OCI-LY3 (cell line): ENCODE data around the gene GPAT3.
"Not testable (repeated sequence)": the region's sequence is repeated elsewhere in the genome, so short reads cannot be mapped to it uniquely, and the experiment has no call there.

ENCODE experiments used
- H2AFZ ChIP-seq: fragments of 200-600, 300-600 bp; shearing (Covaris generic); 2 replicates; pipeline ENCODE4 v1.6.0; 2014; ENCODE audit warnings: antibody characterized with exemption, low read depth, low read length
- H3K27ac ChIP-seq: fragments of 200-600, 300-600 bp; sonication (generic); 2 replicates; pipeline ENCODE4 v1.5.1; 2014; ENCODE audit warnings: mild to moderate bottlenecking, low read length, moderate library complexity, mixed read lengths
- H3K27me3 ChIP-seq: fragments of 200-600, 300-600 bp; sonication (generic); 2 replicates; pipeline ENCODE4 v1.6.1; 2014; ENCODE audit warnings: low read depth, low read length, mixed read lengths
- H3K36me3 ChIP-seq: fragments of 200-600, 300-600 bp; sonication (generic); replicated peaks from 2 replicates; pipeline ENCODE3; 2014; ENCODE audit warnings: low read depth, low read length, mixed read lengths
- H3K4me1 ChIP-seq: fragments of 300-600, 200-600 bp; sonication (generic); 2 replicates; pipeline ENCODE4 v1.6.1; 2014; ENCODE audit warnings: low read length, mixed read lengths
- H3K4me2 ChIP-seq: fragments of 200-600, 300-600 bp; sonication (generic); 2 replicates; pipeline ENCODE4 v1.6.1; 2014; ENCODE audit warnings: low read length, mixed read lengths
- H3K4me3 ChIP-seq: fragments of 300-600, 200-600 bp; sonication (generic); 2 replicates; pipeline ENCODE4 v1.5.1; 2014; ENCODE audit warnings: antibody characterized with exemption, mild to moderate bottlenecking, low read length, moderate library complexity
- H3K79me2 ChIP-seq: fragments of 300-600, 200-600 bp; shearing (Covaris generic); 2 replicates; pipeline ENCODE4 v1.6.1; 2014; ENCODE audit warnings: mild to moderate bottlenecking, low read length, mixed read lengths
- H3K9ac ChIP-seq: fragments of 300-600, 200-600 bp; shearing (Covaris generic); 2 replicates; pipeline ENCODE4 v1.6.0; 2014; ENCODE audit warnings: mild to moderate bottlenecking, low read length, moderate library complexity
- H3K9me3 ChIP-seq: fragments of 200-600, 300-600 bp; shearing (Covaris generic); 2 replicates; pipeline ENCODE4 v1.6.1; 2014; ENCODE audit warnings: low read length, mixed read lengths; ENCODE audit not compliant: insufficient read depth
- H4K20me1 ChIP-seq: fragments of 200-600, 300-600 bp; sonication (generic); 2 replicates; pipeline ENCODE4 v1.6.1; 2016; ENCODE audit warnings: low read length, mixed read lengths; ENCODE audit not compliant: insufficient read depth
- EZH2phosphoT487 ChIP-seq: fragments of 200-600 bp; shearing (Covaris generic); IDR thresholded peaks from 2 replicates; pipeline ENCODE4 v1.6.1; 2018; ENCODE audit warnings: antibody characterized with exemption, mixed run types, low read depth
- TF ChIP-seq, protein P1 (sequence below): fragments of 200-600, 300-600 bp; sonication (generic); IDR thresholded peaks from 2 replicates; pipeline ENCODE4 v1.5.1; 2014; ENCODE audit warnings: antibody characterized with exemption, low read length, low read depth

The GPAT3 gene

DNA sequence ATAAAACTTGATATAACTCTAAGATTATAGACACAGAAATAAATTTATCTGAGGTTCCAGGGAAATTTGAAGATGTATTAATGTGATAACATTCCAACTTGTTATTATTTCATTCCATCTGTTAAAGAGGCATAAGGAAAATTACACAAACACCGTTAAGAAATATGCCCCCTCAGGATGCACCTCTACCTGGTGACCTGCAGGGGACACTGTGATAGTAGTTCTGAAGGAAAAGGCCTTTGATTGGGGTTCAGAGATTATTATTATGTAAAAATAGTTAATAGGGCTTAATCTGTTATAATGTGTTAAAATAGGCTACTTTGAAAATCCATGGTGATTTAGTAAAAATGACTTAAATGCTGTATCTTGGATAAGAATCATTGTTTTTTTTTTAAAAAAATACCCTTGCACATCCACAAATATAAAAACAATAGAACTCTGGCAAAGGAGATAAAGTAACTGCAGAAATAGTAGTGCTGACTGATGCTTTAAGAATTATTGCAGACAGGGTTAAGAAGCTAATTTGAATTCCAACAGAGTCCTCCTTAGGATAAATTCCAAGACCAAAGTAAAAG lies 44.9 kb upstream of the GPAT3 start:
- H3K9me3 ChIP-seq, result no peaks in the 10 kb centered on the region
- no peaks in the 10 kb centered on the region for H4K20me1 ChIP-seq
- H3K4me1 ChIP-seq, result no peaks in the 10 kb centered on the region
- H3K9ac ChIP-seq, result no peak overlapping the region
- H3K4me3 ChIP-seq, result no peak overlapping the region
- H3K27me3 ChIP-seq, result no peaks in the 10 kb centered on the region
- H3K4me2 ChIP-seq, result no peak overlapping the region
- no peaks in the 10 kb centered on the region for H3K79me2 ChIP-seq
- no peak for TF ChIP-seq EZH2phosphoT487
- TF ChIP-seq, protein P1, sequence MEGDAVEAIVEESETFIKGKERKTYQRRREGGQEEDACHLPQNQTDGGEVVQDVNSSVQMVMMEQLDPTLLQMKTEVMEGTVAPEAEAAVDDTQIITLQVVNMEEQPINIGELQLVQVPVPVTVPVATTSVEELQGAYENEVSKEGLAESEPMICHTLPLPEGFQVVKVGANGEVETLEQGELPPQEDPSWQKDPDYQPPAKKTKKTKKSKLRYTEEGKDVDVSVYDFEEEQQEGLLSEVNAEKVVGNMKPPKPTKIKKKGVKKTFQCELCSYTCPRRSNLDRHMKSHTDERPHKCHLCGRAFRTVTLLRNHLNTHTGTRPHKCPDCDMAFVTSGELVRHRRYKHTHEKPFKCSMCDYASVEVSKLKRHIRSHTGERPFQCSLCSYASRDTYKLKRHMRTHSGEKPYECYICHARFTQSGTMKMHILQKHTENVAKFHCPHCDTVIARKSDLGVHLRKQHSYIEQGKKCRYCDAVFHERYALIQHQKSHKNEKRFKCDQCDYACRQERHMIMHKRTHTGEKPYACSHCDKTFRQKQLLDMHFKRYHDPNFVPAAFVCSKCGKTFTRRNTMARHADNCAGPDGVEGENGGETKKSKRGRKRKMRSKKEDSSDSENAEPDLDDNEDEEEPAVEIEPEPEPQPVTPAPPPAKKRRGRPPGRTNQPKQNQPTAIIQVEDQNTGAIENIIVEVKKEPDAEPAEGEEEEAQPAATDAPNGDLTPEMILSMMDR, result peak; percentile 90
- no peak overlapping the region for H2AFZ ChIP-seq
- no peaks in the 10 kb centered on the region for H3K36me3 ChIP-seq
- H3K27ac ChIP-seq, result no peak overlapping the region

DNA sequence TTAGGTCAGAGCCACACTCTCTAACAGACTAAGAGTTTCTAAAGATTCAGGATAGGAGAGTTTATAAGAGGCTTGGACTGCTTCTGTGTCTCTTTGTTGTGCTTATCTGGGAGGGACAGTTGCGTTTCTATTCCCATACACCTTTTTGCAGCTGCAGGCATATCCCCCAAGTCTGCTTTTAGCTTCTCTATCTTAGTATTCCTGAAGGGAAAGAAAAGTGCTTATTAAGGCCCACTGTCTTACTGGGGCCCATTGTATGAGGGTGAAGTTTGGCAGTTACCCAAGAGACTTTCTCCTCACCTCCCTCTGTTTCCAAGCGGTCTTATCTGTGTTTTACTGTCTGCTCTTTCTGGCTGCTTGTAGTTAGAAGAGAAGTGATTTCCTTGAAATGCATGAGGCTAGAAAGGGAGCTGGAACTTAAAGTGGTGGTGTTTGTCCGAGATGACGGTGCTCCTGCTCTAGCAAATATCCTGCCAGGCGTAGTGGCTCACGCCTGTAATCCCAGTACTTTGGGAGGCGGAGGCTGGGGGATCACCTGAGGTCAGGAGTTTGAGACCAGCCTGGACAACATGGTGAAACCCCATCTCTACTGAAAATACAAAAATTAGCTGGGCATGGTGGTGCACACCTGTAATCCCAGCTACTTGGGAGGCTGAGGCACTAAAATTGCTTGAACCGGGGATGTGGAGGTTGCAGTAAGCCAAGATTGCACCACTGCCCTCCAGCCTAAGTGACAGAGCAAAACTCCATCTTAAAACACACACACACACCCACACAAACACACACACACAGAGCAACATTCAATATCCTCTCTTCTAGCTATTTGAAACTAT lies 39.6 kb upstream of the GPAT3 start:
- not testable (repeated sequence) for H3K4me2 ChIP-seq, H3K27ac ChIP-seq, H3K4me3 ChIP-seq, H3K9ac ChIP-seq, H3K4me1 ChIP-seq, H3K9me3 ChIP-seq, H3K27me3 ChIP-seq, H3K79me2 ChIP-seq, H3K36me3 ChIP-seq, H2AFZ ChIP-seq, H4K20me1 ChIP-seq

DNA sequence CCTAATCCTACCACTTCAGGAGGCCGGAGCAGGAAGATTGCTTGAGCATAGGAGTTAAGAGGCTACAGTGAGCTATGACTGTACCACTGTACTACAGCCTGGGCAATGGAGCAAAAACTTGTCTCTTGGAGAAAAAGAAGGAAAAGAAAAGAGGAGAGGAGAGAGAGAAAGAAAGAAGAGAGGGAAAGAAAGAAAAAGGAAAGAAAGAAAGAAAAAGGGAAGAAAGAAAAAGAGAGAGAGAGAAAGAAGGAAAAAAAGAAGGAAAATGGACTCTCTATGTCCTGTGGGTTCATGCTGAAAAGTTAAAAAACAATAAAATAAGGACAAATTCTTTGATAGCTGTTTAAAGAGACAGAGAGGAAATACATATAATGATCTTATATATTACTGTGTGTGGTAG lies 37.7 kb upstream of the GPAT3 start:
- H3K79me2 ChIP-seq, result no peaks in the 10 kb centered on the region
- H3K27ac ChIP-seq, result no peak overlapping the region
- TF ChIP-seq, protein P1, result no peak
- no peak for TF ChIP-seq EZH2phosphoT487
- H3K4me1 ChIP-seq, result no peaks in the 10 kb centered on the region
- H3K27me3 ChIP-seq, result no peaks in the 10 kb centered on the region
- H3K36me3 ChIP-seq, result no peaks in the 10 kb centered on the region
- H3K9ac ChIP-seq, result no peak overlapping the region
- no peaks in the 10 kb centered on the region for H3K9me3 ChIP-seq
- no peak overlapping the region for H2AFZ ChIP-seq
- no peak overlapping the region for H3K4me2 ChIP-seq
- no peak overlapping the region for H3K4me3 ChIP-seq
- no peaks in the 10 kb centered on the region for H4K20me1 ChIP-seq

DNA sequence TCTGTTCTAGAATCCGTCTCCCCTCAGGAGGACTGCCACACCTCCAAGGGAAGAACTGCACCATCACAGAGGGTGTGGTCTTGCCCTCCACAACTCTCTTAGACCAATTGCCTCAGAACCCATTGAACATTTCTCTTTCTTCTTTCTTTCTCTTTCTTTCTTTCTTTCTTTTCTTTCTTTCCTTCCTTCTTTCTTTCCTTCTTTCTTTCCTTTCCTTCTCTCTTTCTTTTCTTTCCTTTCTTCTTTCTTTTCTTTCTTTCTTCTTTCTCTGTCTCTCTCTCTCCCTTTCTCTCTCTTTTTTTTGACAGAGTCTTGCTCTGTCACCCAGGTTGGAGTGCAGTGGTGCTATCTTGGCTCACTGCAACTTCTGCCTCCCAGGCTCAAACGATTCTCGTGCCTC lies 34.2 kb upstream of the GPAT3 start:
- H3K27me3 ChIP-seq, H3K9me3 ChIP-seq, H3K4me2 ChIP-seq, H3K9ac ChIP-seq, H3K4me1 ChIP-seq, H3K79me2 ChIP-seq, H2AFZ ChIP-seq, H4K20me1 ChIP-seq, H3K36me3 ChIP-seq, H3K4me3 ChIP-seq, H3K27ac ChIP-seq: not testable (repeated sequence)

DNA sequence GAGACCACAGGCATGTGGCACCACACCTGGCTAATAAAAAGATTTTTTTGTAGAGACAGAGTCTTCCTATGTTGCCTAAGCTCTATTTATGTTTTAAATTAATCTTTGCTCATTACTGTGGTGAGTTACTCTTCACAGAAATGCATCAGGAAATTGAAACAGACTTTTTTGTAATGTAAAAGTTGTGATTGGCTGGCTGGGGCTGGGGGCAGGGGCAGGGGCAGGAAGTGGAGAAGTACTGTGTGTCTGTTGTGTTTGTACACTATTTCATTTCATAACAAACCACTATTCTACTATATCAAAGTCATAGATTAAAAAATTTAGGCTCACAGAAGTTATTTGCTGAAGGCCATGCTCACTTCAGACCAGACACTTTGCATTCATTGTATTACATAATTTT lies 31.9 kb upstream of the GPAT3 start:
- H3K9ac ChIP-seq, result no peak overlapping the region
- H3K4me2 ChIP-seq, result peak overlapping the region; percentile 44
- no peaks in the 10 kb centered on the region for H3K79me2 ChIP-seq
- peak overlapping the region; percentile 97 for H2AFZ ChIP-seq
- H3K4me1 ChIP-seq, result peaks cover 8% of the 10 kb centered on the region
- H3K9me3 ChIP-seq, result no peaks in the 10 kb centered on the region
- H3K4me3 ChIP-seq, result no peak overlapping the region
- H3K27ac ChIP-seq, result no peak overlapping the region
- H4K20me1 ChIP-seq, result no peaks in the 10 kb centered on the region
- no peaks in the 10 kb centered on the region for H3K27me3 ChIP-seq
- TF ChIP-seq, protein P1, result no peak
- H3K36me3 ChIP-seq, result no peaks in the 10 kb centered on the region
